Tibial nerve (tissue), 3 donors: ENCODE results near the gene ZNF518A.

Experiments
- CTCF ChIP-seq, 5 experiments: fragments of 200-600 bp in 3 of 5; fragments of 450-650 bp in 2 of 5; sonication (generic) in 3 of 5; IDR thresholded peaks; one replicate each; pipeline ENCODE4 v1.5.1; 2016 to 2019; ENCODE audit warnings: antibody characterized with exemption in 5 of 5, mild to moderate bottlenecking in 3 of 5, moderate library complexity in 2 of 5
- POLR2A ChIP-seq, 2 donors: fragments of 450-650 bp; IDR thresholded peaks; one replicate each; pipeline ENCODE4 v1.6.1; 2017; ENCODE audit warnings: antibody characterized with exemption in 2 of 2, mild to moderate bottlenecking in 2 of 2, moderate library complexity in 2 of 2

GRCh38 chr10:96092999-96093767 lies 36.9 kb upstream of the ZNF518A start:
- no peak for TF ChIP-seq CTCF (IDR thresholded peaks at IDR 0.05)
- no peak for TF ChIP-seq POLR2A (IDR thresholded peaks at IDR 0.05)
